KOPT-K1 (cell line): Measurements from ENCODE around the gene RPL36.

Experiments
- H3K27ac ChIP-seq: fragments of 200-600 bp; sonication (generic); 2 replicates; pipeline ENCODE4 v1.5.1; 2016; ENCODE audit warnings: antibody characterized with exemption, mild to moderate bottlenecking, low read depth, low read length; ENCODE audit not compliant: poor library complexity, severe bottlenecking
- H3K36me3 ChIP-seq: fragments of 200-600 bp; sonication (generic); 2 replicates; pipeline ENCODE4 v1.5.1; 2017; ENCODE audit warnings: antibody characterized with exemption, mild to moderate bottlenecking, low read length, moderate library complexity; ENCODE audit not compliant: insufficient read depth
- H3K9me3 ChIP-seq: fragments of 200-600 bp; sonication (generic); 2 replicates; pipeline ENCODE4 v1.5.1; 2017; ENCODE audit warnings: antibody characterized with exemption, low read length, mild to moderate bottlenecking; ENCODE audit not compliant: insufficient read depth, poor library complexity, severe bottlenecking

RPL36 gene

DNA sequence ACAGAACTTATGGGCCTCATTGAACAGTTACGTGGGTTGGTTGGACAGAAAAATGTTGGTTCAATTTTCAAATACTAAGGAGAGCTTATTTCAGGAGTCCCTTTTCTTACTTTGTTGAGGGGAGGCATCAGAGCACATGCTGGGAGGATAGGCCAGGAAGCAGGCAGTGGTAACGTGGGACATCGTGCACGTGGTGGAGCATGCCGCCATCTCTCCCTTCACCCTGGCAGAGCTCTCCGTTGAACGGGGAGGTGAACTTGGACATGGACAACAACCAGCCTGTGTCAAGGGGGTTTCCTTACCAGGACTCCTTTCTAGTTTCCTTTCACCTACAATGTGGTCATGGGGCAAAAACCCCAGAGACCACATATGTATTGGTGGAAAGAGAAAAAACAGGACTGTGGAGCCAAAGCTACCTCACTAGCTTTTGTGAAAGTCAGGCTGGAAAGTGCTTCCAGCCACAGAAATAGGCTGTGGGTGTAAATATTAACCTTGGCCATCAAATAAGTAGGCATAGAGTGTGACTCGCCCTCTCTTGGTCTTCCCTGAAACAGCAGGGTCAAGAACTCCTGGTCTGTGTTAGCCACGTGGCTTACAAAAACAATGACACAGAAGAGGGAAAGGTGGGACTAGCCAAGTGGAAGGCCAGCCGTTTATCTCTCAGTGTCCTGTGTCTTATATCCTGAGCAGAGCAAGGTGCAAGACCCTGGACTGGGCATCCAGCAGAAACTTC, 24.1 kb upstream of the RPL36 start:
- Histone ChIP-seq H3K36me3 (peaks cover 97% of the 10 kb centered on the region), H3K27ac (no peak overlapping the region), H3K9me3 (no peaks in the 10 kb centered on the region)

DNA sequence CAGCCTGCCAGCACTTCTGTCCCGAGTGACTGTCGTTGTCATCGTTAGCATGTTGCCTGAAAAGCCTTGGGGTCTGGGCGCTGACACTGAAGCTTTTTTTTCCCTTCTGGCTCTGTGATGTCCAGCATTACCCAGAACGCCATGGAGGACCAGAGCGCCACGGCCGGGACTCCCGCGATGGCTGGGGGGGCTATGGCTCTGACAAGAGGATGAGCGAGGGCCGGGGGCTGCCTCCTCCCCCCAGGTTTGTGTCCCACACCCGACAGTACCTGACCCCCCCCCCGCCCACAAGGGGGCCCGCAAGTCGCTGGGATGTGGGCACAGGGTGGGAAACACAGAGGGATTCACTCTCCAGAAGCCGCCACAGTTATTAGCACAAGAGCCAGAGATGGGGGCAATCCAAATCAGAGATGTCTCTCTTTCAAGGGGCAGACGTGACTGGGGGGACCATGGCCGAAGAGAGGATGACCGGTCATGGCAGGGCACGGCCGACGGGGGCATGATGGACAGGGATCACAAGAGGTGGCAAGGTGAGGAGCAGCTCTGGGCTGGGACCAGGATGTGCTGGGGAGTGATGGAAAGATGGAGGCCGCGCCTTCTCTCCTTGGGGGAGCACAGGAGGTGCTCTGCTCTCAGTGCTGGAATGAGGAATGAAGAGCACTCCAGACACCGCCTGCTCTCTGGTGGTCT, 23.0 kb upstream of the RPL36 start:
- peaks cover 97% of the 10 kb centered on the region for H3K36me3 ChIP-seq
- H3K9me3 ChIP-seq, result no peaks in the 10 kb centered on the region
- H3K27ac ChIP-seq, result no peak overlapping the region

DNA sequence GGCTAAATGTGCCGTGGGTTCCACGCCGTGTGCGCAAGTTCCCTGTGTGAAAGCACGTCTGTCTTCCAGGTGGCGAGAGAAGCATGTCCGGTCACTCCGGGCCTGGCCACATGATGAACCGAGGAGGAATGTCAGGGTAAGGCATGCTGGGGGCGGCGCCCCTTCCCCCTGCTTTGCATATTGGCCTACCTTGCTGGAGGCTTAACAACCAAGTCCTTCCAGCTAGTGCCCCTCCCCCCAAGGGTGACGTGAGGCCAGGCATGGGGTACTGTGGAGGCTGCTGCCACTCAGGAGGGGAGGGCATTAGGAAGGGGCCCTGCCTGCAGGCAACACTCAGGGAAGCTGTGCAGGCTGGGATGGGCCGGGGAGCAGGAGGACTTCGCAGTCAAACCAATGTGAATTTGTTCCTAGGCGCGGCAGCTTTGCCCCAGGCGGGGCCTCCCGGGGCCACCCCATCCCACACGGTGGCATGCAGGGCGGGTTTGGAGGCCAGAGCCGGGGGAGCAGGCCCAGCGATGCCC, 22.3 kb upstream of the RPL36 start:
- Histone ChIP-seq H3K27ac (no peak overlapping the region), H3K9me3 (no peaks in the 10 kb centered on the region), H3K36me3 (peaks cover 93% of the 10 kb centered on the region)

DNA sequence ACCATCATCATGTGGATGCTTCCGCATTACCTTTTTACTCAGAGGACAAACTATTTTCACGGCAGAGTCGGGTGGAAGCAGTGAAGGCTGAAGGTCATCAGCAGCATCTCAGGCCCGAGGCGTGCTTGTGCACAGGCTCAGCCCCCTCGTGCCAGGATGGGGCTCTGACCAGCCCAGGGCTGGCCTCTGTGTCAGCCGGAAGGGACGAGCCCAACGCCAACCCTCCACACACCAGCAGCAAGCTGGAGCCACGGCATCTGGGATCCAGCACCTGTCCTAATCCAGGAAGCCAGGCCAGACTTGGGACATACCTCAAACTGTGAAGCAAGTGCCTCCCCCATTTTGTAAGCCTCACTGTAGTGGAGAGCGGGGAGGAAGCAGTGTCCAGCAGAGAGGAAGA, 20.9 kb upstream of the RPL36 start:
- Histone ChIP-seq H3K27ac (no peak overlapping the region), H3K36me3 (peaks cover 91% of the 10 kb centered on the region), H3K9me3 (no peaks in the 10 kb centered on the region)

DNA sequence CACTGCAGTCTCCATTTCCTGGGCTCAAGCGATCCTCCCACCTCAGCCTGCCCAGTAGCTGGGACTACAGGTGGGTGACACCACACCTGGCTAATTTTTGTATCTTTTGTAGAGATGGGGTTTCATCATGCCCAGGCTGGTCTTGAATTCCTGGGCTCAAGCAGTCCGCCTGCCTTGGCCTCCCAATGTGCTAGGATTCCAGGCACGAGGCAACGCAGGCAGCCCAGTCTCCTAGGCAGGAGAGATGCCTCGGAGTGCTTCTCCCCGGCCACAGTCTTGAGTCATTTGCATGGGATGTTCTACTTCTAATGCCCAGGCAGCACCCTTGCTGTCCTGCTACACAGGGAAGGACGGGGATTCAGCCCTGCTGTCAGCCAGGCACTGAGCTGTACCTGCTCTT, 18.5 kb upstream of the RPL36 start:
- H3K36me3 ChIP-seq, result peaks cover 74% of the 10 kb centered on the region
- no peak overlapping the region for H3K27ac ChIP-seq
- no peaks in the 10 kb centered on the region for H3K9me3 ChIP-seq

DNA sequence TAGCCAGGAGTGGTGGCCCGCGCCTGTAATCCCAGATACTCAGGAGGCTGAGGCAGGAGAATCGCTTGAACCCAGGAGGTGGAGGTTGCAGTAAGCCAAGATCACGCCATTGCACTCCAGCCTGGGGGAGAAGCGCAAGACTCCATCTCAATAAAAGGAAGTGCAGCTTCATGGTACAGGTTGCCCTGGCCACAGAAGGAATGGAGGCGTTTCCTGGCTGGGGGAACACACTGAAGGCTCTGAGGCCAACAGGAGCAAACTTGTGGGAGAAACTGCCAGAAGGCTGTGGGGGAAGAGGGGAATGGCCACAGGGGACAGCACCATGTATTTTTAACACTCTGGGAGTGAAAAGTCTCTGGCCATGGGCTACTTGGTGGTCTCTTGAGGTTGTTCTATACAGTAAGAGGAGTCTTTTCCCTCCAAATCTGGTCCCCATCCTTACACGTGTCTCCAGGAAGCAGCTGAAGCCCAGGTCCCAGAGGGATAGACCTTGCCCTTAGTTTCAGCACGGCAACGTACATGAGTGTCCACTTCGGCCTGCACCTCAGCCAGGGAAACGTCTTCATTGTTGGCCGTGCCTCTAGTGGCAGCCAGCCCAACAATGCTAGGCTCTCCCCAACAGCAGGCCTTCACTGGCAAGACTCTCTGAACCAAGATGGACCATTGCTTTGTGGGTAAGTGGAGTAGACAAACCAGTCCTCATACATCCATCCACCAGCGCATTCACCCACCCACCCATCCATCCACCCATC, 17.2 kb upstream of the RPL36 start:
- H3K27ac ChIP-seq, result no peak overlapping the region
- H3K9me3 ChIP-seq, result no peaks in the 10 kb centered on the region
- H3K36me3 ChIP-seq, result peaks cover 61% of the 10 kb centered on the region

DNA sequence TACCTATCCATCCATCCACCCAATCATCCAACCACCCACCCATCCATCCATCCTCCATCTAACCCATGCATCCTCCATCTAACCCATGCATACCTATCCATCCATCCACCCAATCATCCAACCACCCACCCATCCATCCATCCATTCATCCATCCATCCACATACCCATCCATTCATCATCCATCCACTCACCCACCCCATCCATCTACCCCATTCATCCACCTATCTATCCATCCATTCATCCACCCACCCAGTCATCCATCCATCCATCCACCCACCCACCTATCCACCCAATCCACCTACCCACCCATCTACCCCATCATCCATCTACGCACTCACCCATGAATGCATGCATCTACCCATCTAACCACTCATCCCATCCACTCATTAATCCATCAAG, 16.3 kb upstream of the RPL36 start:
- H3K36me3 ChIP-seq, result peaks cover 53% of the 10 kb centered on the region
- H3K27ac ChIP-seq, result no peak overlapping the region

DNA sequence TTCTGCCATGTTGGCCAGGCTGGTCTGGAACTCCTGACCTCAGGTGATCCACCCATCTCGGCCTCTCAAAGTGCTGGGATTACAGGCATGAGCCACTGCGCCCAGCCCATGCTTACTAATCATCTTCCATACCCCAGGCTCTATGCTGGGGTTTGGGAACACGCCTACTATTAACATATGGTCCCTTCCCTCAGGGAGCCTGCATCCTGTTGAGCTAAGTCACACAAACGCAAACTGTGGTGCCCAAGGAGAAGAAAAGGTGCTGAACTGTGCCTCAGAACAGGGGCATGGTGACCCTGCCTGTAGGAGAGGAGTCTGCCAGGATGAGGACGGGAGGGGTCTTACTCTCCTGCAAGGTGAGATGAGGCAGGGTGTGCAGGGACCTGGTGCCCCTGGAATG, 15.4 kb upstream of the RPL36 start:
- no peak overlapping the region for H3K27ac ChIP-seq

More for the DNA sequence above, 16.3 kb upstream of the RPL36 start:
- H3K9me3 ChIP-seq, result no peaks in the 10 kb centered on the region

DNA sequence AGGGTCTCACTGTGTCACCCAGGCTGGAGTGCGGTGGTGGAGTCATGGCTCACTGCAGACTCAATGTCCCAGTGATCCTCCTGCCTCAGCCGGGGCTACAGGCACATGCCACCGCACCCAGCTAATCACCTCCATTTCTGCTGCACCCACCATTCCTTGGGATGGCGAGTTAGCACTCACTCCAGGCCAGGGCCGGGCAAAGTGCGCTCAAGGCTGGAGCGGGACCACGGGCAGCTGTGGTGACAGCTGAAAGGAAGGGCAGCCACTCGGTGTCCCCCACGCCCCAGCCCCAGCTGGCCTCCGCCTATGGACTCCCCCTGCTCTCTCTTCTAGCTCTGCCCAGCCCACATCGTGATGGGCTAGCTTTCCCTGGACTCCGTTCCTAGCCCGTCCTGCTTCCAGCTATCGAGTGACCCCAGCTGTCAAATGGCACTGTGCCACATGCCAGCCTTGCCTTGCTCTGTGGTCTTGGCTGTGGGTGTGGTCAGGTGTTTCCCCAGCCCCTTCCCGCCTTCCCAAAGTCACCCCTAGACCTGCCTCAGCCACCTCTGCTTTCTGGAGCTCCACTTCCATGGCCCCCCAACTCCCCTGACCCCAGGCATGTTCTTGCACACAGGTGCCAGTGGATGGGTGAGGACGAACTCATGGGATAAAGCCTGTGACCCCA, 13.9 kb upstream of the RPL36 start:
- Histone ChIP-seq H3K9me3 (no peaks in the 10 kb centered on the region), H3K27ac (no peak overlapping the region), H3K36me3 (peaks cover 31% of the 10 kb centered on the region)

More for the DNA sequence above, 15.4 kb upstream of the RPL36 start:
- H3K9me3 ChIP-seq, result no peaks in the 10 kb centered on the region
- peaks cover 44% of the 10 kb centered on the region for H3K36me3 ChIP-seq

DNA sequence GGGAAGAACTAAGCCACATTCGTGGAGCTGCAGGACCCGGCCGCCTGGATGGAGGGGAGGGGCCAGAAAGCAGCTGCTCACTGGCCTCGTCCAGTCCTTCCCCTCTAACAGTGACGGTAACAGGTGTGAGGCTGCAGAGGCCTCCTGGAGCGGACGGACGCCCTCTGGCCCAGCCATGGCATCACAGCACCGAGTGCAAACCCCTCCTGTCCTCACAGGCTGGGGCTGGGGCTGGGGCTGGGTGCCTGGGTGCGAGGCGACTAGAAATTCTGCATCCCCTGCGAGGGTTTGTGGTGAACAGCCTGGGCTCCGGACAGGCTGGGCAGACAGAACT, 13.4 kb upstream of the RPL36 start:
- no peak overlapping the region for H3K27ac ChIP-seq
- H3K9me3 ChIP-seq, result no peaks in the 10 kb centered on the region
- peaks cover 26% of the 10 kb centered on the region for H3K36me3 ChIP-seq

DNA sequence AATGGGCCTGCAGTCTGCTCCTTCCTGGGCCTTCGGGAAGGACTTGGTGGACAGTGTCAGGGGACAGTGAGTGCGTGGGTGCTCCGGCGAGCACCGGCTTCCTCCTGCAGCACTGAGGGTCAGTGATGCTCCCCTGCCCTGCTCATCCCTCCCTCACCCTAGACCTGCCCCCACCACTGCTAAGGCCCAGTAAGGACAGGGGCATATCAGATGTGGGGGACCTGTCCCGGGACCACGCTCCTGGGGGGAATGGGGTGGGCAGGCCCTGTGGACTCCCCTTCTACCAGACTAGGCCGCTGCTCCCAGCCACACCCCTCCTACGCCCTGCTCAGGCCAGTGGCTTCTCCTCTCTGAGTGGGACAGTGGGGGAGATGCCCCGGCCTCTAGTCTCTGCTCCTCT, 13.0 kb upstream of the RPL36 start:
- Histone ChIP-seq H3K9me3 (no peaks in the 10 kb centered on the region), H3K36me3 (peaks cover 22% of the 10 kb centered on the region), H3K27ac (no peak overlapping the region)

DNA sequence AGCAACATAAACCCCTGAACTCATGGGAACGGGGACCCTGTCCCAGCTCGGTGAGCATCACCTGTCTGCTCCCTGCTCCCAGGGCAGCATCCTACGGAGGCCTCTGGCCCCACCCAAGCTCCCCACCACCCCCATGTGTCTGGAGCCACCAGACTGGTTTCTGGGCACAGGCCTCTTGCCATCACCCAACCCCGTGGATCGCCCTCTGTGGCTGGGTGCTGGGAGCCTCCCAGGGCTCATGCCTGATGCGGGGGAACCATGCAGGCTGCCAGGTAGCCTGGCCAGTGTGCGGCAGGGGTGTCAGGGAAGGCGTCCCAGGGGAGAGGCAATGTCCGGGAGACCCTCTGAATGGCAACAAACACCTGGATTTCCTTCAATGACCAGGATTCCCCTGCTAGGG, 12.5 kb upstream of the RPL36 start:
- no peaks in the 10 kb centered on the region for H3K9me3 ChIP-seq
- no peak overlapping the region for H3K27ac ChIP-seq
- H3K36me3 ChIP-seq, result peaks cover 20% of the 10 kb centered on the region; the same call in 1 of the 2 replicates

DNA sequence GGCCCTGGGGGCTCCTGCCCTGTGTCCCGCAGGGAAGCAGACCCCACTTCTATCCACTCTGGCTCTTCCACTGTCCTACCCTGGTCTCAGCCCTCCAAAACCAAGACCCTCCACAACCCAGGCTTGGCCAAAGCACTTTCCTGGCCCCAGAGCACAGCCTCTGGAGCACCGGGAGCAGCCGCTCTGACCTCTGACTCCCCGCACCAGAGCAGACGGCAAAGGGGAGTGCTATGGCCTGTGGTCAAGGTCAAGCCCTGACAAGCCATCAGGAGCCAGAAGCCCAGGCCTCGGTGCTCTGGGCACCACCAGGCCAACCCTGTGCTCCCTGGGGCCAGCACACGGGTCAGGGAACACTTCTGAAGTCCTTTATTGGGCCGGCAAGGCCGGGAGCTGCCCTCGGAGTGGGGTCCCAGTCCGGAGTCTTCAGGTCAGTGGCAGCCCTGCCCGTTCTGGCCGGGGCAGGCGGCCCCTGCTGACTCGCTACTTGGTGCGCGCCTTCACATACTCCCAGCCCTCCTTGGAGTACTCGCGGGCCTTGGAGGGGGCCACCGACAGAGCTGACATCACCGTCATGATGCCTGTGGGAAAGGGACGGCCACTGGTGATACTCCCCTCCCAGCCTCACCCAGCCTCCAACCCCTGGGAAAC, 11.9 kb upstream of the RPL36 start:
- Histone ChIP-seq H3K36me3 (peaks cover 15% of the 10 kb centered on the region; the same call in 1 of the 2 replicates), H3K27ac (no peak overlapping the region), H3K9me3 (no peaks in the 10 kb centered on the region)

DNA sequence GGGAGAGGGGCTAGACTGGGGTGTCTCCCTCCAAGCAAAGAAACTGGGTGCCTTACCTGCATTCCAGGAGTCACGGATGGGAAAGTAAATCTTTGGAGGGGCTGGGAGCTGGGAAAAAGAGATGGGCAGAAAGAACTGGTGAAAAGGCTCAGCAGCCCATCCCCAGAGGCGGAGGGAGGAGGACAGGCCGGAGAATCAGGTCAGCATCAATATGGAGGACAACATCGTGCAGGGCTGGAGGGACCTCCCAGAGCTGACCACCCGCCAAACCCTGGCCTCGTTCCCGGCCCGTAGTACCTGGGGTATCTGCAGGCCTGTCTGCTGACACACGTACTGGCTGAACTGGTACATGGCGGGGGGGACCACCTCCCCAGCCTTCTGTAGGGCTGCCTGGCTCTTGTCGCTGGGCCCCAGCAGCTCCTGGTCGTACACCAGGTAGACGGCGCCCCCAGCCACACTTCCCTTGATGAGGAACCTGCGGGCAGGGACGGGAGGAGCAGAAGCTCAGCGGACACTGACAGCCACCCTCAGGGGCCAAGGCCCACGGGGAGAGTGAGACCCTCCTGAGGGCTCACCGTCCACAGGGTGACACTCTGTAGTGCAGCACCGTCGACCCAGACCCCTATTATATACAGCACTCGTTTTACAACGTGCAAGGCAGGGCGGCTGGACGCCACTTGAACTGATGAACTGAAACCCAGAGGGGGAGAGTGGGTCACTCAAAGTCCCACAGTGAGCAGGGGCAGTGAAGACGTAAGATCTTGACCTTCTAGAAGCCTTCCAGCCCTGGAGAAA, 10.6 kb upstream of the RPL36 start:
- Histone ChIP-seq H3K27ac (peak overlapping the region; percentile 57), H3K36me3 (peaks cover 7% of the 10 kb centered on the region; the same call in 1 of the 2 replicates), H3K9me3 (no peaks in the 10 kb centered on the region)
